Measurements from ENCODE around the gene GLRA2. TPM values are rescaled to one million over a fixed set of nuclear protein-coding genes. Genes with fewer than 3 reads are reported as not detected.

The GLRA2 gene
- not detected for total RNA-seq

GRCh38 chrX:14529290-14529989, at the start of gene GLRA2:
Gene GLRA2, plus strand, starts transcription at chrX:14529536. Its CDS starts 522 bp downstream, at chrX:14530058.
- Mint-ChIP-seq H3K4me3 (no peak within 1 kb of the TSS), H3K9me3 (no peaks in the 10 kb centered on the region), H3K4me1 (ENCODE audit: low read depth) (peaks cover 2% of the 10 kb centered on the region), H3K27ac (no peak within 1 kb of the TSS), H3K36me3 (ENCODE audit: low read depth) (no peaks in the 10 kb centered on the region), H3K27me3 (ENCODE audit: low read depth) (peaks cover 2% of the 10 kb centered on the region)
- peak; percentile 22 for DNase-seq
- CTCF ChIA-PET, result interaction anchor here (0.6 to 0.8 kb wide), 3 partner anchors 97 to 490 kb away, joined by 3 to 4 read pairs (median 3); no protein-coding TSS in a partner anchor
- intact Hi-C loops (cut with micrococcal nuclease), result loop anchor here (5.0 kb wide), 2 partner anchors 613 to 713 kb away; no protein-coding TSS in a partner anchor

GRCh38 chrX:14489437-14489836, 39.9 kb upstream of the GLRA2 start:
- Mint-ChIP-seq H3K4me3 (no peak overlapping the region), H3K27me3 (ENCODE audit: low read depth) (peaks cover 2% of the 10 kb centered on the region), H3K36me3 (ENCODE audit: low read depth) (no peaks in the 10 kb centered on the region), H3K9me3 (no peaks in the 10 kb centered on the region), H3K27ac (no peak overlapping the region), H3K4me1 (ENCODE audit: low read depth) (no peaks in the 10 kb centered on the region)
- intact Hi-C loops (cut with micrococcal nuclease), result no loop called here
- DNase-seq, result no peak
- CTCF ChIA-PET, result no interaction called here

GRCh38 chrX:14491689-14492088, 37.6 kb upstream of the GLRA2 start:
- intact Hi-C loops (cut with micrococcal nuclease), result loop anchor here (10.0 kb wide), 1 partner anchor 467 kb away; the partner anchor contains the start of gene GEMIN8
- Mint-ChIP-seq H3K36me3 (ENCODE audit: low read depth) (no peaks in the 10 kb centered on the region), H3K27ac (no peak overlapping the region), H3K4me3 (no peak overlapping the region), H3K4me1 (ENCODE audit: low read depth) (peaks cover 2% of the 10 kb centered on the region), H3K9me3 (no peaks in the 10 kb centered on the region), H3K27me3 (ENCODE audit: low read depth) (peaks cover 2% of the 10 kb centered on the region)
- no peak for DNase-seq
- CTCF ChIA-PET, result no interaction called here

- intact Hi-C loops (cut with micrococcal nuclease), result loop anchor here (2.0 to 10.0 kb wide), 4 partner anchors 376 to 708 kb away; partner anchors contain the start of genes FANCB, GEMIN8 and MOSPD2
- peaks cover 16% of the 10 kb centered on the region for H3K4me1 Mint-ChIP-seq (ENCODE audit: low read depth)
Observed at GRCh38 chrX:14496674-14497073, 32.7 kb upstream of the GLRA2 start.

GRCh38 chrX:14497184-14497666, 32.1 kb upstream of the GLRA2 start:
- Mint-ChIP-seq H3K36me3 (ENCODE audit: low read depth) (no peaks in the 10 kb centered on the region), H3K4me1 (ENCODE audit: low read depth) (peaks cover 16% of the 10 kb centered on the region), H3K4me3 (peak overlapping the region; percentile 71), H3K9me3 (no peaks in the 10 kb centered on the region), H3K27ac (peak overlapping the region; percentile 91), H3K27me3 (ENCODE audit: low read depth) (no peaks in the 10 kb centered on the region)
- peak; percentile 14 for DNase-seq
- intact Hi-C loops (cut with micrococcal nuclease), result loop anchor here (2.0 to 10.0 kb wide), 4 partner anchors 375 to 708 kb away; partner anchors contain the start of genes FANCB, GEMIN8 and MOSPD2
- CTCF ChIA-PET, result no interaction called here

More at GRCh38 chrX:14496674-14497073, 32.7 kb upstream of the GLRA2 start:
- peak overlapping the region; percentile 71 for H3K4me3 Mint-ChIP-seq
- no peak for DNase-seq
- no peaks in the 10 kb centered on the region for H3K9me3 Mint-ChIP-seq
- CTCF ChIA-PET, result no interaction called here
- peak overlapping the region; percentile 91 for H3K27ac Mint-ChIP-seq
- H3K36me3 Mint-ChIP-seq (ENCODE audit: low read depth), result no peaks in the 10 kb centered on the region
- H3K27me3 Mint-ChIP-seq (ENCODE audit: low read depth), result no peaks in the 10 kb centered on the region

- DNase-seq, result no peak
- H3K36me3 Mint-ChIP-seq (ENCODE audit: low read depth), result no peaks in the 10 kb centered on the region
- H3K9me3 Mint-ChIP-seq, result no peaks in the 10 kb centered on the region
- intact Hi-C loops (cut with micrococcal nuclease), result no loop called here
- CTCF ChIA-PET, result no interaction called here
- peaks cover 20% of the 10 kb centered on the region for H3K4me1 Mint-ChIP-seq (ENCODE audit: low read depth)
- no peak overlapping the region for H3K4me3 Mint-ChIP-seq
- no peak overlapping the region for H3K27ac Mint-ChIP-seq
- H3K27me3 Mint-ChIP-seq (ENCODE audit: low read depth), result no peaks in the 10 kb centered on the region
Observed at GRCh38 chrX:14501327-14501726, 28.0 kb upstream of the GLRA2 start.

- no peak overlapping the region for H3K27ac Mint-ChIP-seq
- peaks cover 4% of the 10 kb centered on the region for H3K4me1 Mint-ChIP-seq (ENCODE audit: low read depth)
- H3K36me3 Mint-ChIP-seq (ENCODE audit: low read depth), result no peaks in the 10 kb centered on the region
- no peak for DNase-seq
- H3K9me3 Mint-ChIP-seq, result no peaks in the 10 kb centered on the region
- CTCF ChIA-PET, result no interaction called here
- no peaks in the 10 kb centered on the region for H3K27me3 Mint-ChIP-seq (ENCODE audit: low read depth)
- intact Hi-C loops (cut with micrococcal nuclease), result no loop called here
- H3K4me3 Mint-ChIP-seq, result no peak overlapping the region
Observed at GRCh38 chrX:14504960-14505538, 24.3 kb upstream of the GLRA2 start.

GRCh38 chrX:14505648-14506047, 23.7 kb upstream of the GLRA2 start:
- intact Hi-C loops (cut with micrococcal nuclease), result no loop called here
- Mint-ChIP-seq H3K4me1 (ENCODE audit: low read depth) (peaks cover 4% of the 10 kb centered on the region), H3K9me3 (no peaks in the 10 kb centered on the region), H3K4me3 (no peak overlapping the region), H3K27ac (no peak overlapping the region), H3K36me3 (ENCODE audit: low read depth) (no peaks in the 10 kb centered on the region), H3K27me3 (ENCODE audit: low read depth) (no peaks in the 10 kb centered on the region)
- CTCF ChIA-PET, result no interaction called here
- DNase-seq, result no peak

- H3K4me3 Mint-ChIP-seq, result no peak overlapping the region
- no peaks in the 10 kb centered on the region for H3K9me3 Mint-ChIP-seq
- no peaks in the 10 kb centered on the region for H3K27me3 Mint-ChIP-seq (ENCODE audit: low read depth)
- H3K27ac Mint-ChIP-seq, result no peak overlapping the region
- H3K4me1 Mint-ChIP-seq (ENCODE audit: low read depth), result peaks cover 4% of the 10 kb centered on the region
- no peaks in the 10 kb centered on the region for H3K36me3 Mint-ChIP-seq (ENCODE audit: low read depth)
- CTCF ChIA-PET, result no interaction called here
- intact Hi-C loops (cut with micrococcal nuclease), result no loop called here
- DNase-seq, result no peak
Observed at GRCh38 chrX:14506866-14507265, 22.5 kb upstream of the GLRA2 start.

GRCh38 chrX:14508025-14508690, 21.2 kb upstream of the GLRA2 start:
- no peak overlapping the region for H3K4me3 Mint-ChIP-seq
- no peaks in the 10 kb centered on the region for H3K36me3 Mint-ChIP-seq (ENCODE audit: low read depth)
- H3K4me1 Mint-ChIP-seq (ENCODE audit: low read depth), result peaks cover 4% of the 10 kb centered on the region
- no peak overlapping the region for H3K27ac Mint-ChIP-seq
- H3K27me3 Mint-ChIP-seq (ENCODE audit: low read depth), result no peaks in the 10 kb centered on the region
- intact Hi-C loops (cut with micrococcal nuclease), result no loop called here
- H3K9me3 Mint-ChIP-seq, result no peaks in the 10 kb centered on the region
- CTCF ChIA-PET, result no interaction called here
- DNase-seq, result no peak

GRCh38 chrX:14509325-14510057, 19.8 kb upstream of the GLRA2 start:
- Mint-ChIP-seq H3K27ac (no peak overlapping the region), H3K36me3 (ENCODE audit: low read depth) (no peaks in the 10 kb centered on the region), H3K4me1 (ENCODE audit: low read depth) (peaks cover 4% of the 10 kb centered on the region), H3K27me3 (ENCODE audit: low read depth) (no peaks in the 10 kb centered on the region), H3K9me3 (no peaks in the 10 kb centered on the region), H3K4me3 (no peak overlapping the region)
- intact Hi-C loops (cut with micrococcal nuclease), result no loop called here
- DNase-seq, result no peak
- CTCF ChIA-PET, result no interaction called here

All from activated naive CD4-positive, alpha-beta T cell treated with anti-CD3 and anti-CD28 coated beads for 36 hours (primary cell).